GM10847 (cell line): Measurements from ENCODE around the gene UNC5C.

ENCODE experiments used
- POLR2A ChIP-seq: IDR thresholded peaks from 2 replicates; pipeline ENCODE4 v1.6.1; 2011; ENCODE audit not compliant: insufficient read length; ENCODE audit errors: extremely low read depth

UNC5C gene

GRCh38 chr4:95204267-95204844 is 344.4 kb downstream of the UNC5C start:
- TF ChIP-seq POLR2A = no peak

- no peak for TF ChIP-seq POLR2A
Measured at GRCh38 chr4:95198961-95199360, 349.8 kb downstream of the UNC5C start.

GRCh38 chr4:95197353-95197752 is 351.4 kb downstream of the UNC5C start:
- TF ChIP-seq POLR2A = no peak

- no peak for TF ChIP-seq POLR2A
Measured at GRCh38 chr4:95193391-95194224, 355.2 kb downstream of the UNC5C start.

- TF ChIP-seq POLR2A = no peak
Measured at GRCh38 chr4:95191537-95191936, 357.2 kb downstream of the UNC5C start.

GRCh38 chr4:95190751-95191436 is 357.9 kb downstream of the UNC5C start:
- TF ChIP-seq POLR2A = no peak

- TF ChIP-seq POLR2A = no peak
Measured at GRCh38 chr4:95188701-95189370, 359.9 kb downstream of the UNC5C start.

GRCh38 chr4:95186666-95187065 is 362.1 kb downstream of the UNC5C start:
- no peak for TF ChIP-seq POLR2A

- no peak for TF ChIP-seq POLR2A
Measured at GRCh38 chr4:95183656-95184408, 364.9 kb downstream of the UNC5C start.

GRCh38 chr4:95181996-95182306 is 366.8 kb downstream of the UNC5C start:
- no peak for TF ChIP-seq POLR2A

- TF ChIP-seq POLR2A = no peak
Measured at GRCh38 chr4:95181243-95181995, 367.4 kb downstream of the UNC5C start.

GRCh38 chr4:95180531-95181242 is 368.1 kb downstream of the UNC5C start:
- TF ChIP-seq POLR2A = no peak

GRCh38 chr4:95178938-95179337 is 369.8 kb downstream of the UNC5C start:
- no peak for TF ChIP-seq POLR2A

- no peak for TF ChIP-seq POLR2A
Measured at GRCh38 chr4:95170176-95170575, 378.6 kb downstream of the UNC5C start.
